GM19238 (cell line): ENCODE data around the gene PRR7.
"Not testable (repeated sequence)": the region's sequence is repeated elsewhere in the genome, so short reads cannot be mapped to it uniquely, and the experiment has no call there.

Experiments used
- DNase-seq: peaks from one replicate; pipeline ENCODE4 v3.0.0; 2011; ENCODE audit warnings: low spot score; ENCODE audit not compliant: insufficient read length

PRR7 gene

GRCh38 chr5:177446200-177447065 lies at the start of gene PRR7:
TSS of gene PRR7 (plus strand) at chr5:177446814. CDS start at chr5:177455068, 8,254 bp downstream.
- DNase-seq: peak; percentile 94

- DNase-seq: no peak
Observed at GRCh38 chr5:177397875-177398390, 48.7 kb upstream of the PRR7 start.

GRCh38 chr5:177399997-177400868 lies 46.4 kb upstream of the PRR7 start, which contains the start of gene PFN3:
TSS of gene PFN3 (minus strand) at chr5:177400661. CDS start at chr5:177400576, 85 bp downstream.
- DNase-seq: no peak

GRCh38 chr5:177402271-177403043 lies 44.2 kb upstream of the PRR7 start:
- DNase-seq: peak; percentile 64

- DNase-seq: peak; percentile 52
Observed at GRCh38 chr5:177403102-177403791, 43.4 kb upstream of the PRR7 start.

GRCh38 chr5:177403792-177404640 lies 42.6 kb upstream of the PRR7 start:
- peak; percentile 93 for DNase-seq

GRCh38 chr5:177404641-177405179 lies 41.9 kb upstream of the PRR7 start:
- DNase-seq: no peak

- DNase-seq: no peak
Observed at GRCh38 chr5:177405312-177405711, 41.3 kb upstream of the PRR7 start.

- no peak for DNase-seq
Observed at GRCh38 chr5:177405805-177406204, 40.8 kb upstream of the PRR7 start.

GRCh38 chr5:177409043-177409801 lies 37.4 kb upstream of the PRR7 start, which contains the start of gene F12:
TSS of gene F12 (minus strand) at chr5:177409564. CDS start at chr5:177409527, 37 bp downstream.
- DNase-seq: no peak

GRCh38 chr5:177410575-177410974 lies 36.0 kb upstream of the PRR7 start:
- DNase-seq: no peak

GRCh38 chr5:177412603-177413233 lies 33.9 kb upstream of the PRR7 start:
- no peak for DNase-seq

GRCh38 chr5:177414481-177414880 lies 32.1 kb upstream of the PRR7 start:
- DNase-seq: no peak

- DNase-seq: not testable (repeated sequence)
Observed at GRCh38 chr5:177417081-177417480, 29.5 kb upstream of the PRR7 start.

GRCh38 chr5:177419046-177419445 lies 27.6 kb upstream of the PRR7 start:
- no peak for DNase-seq

- DNase-seq: not testable (repeated sequence)
Observed at GRCh38 chr5:177420472-177420871, 26.1 kb upstream of the PRR7 start.

- DNase-seq: no peak
Observed at GRCh38 chr5:177421062-177421798, 25.4 kb upstream of the PRR7 start.
